Measurements from ENCODE around the gene IL20RA. TPM values are rescaled to one million over a fixed set of nuclear protein-coding genes. Genes with fewer than 3 reads are reported as not detected.

Gene IL20RA, protein sequence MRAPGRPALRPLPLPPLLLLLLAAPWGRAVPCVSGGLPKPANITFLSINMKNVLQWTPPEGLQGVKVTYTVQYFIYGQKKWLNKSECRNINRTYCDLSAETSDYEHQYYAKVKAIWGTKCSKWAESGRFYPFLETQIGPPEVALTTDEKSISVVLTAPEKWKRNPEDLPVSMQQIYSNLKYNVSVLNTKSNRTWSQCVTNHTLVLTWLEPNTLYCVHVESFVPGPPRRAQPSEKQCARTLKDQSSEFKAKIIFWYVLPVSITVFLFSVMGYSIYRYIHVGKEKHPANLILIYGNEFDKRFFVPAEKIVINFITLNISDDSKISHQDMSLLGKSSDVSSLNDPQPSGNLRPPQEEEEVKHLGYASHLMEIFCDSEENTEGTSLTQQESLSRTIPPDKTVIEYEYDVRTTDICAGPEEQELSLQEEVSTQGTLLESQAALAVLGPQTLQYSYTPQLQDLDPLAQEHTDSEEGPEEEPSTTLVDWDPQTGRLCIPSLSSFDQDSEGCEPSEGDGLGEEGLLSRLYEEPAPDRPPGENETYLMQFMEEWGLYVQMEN
- total RNA-seq, result 1 to 10 TPM; 2.0 to 3.3 (median 2.3) TPM

- ATAC-seq, result peak; percentile 67
- WGBS, 2 donors (ENCODE audit: low coverage in 1 of 2), result 91 to 93% methylated on average over 5 to 8 of the region's 83 CpGs
- H3K4me1 ChIP-seq, result peaks cover 0 to 6% (median 0%) of the 10 kb centered on the region in 3 donors
- H3K4me3 ChIP-seq, result peak within 1 kb of the TSS; percentile 61 to 84
- no peak for TF ChIP-seq POLR2A (IDR thresholded peaks at IDR 0.05)
- peak in 1 of 4 experiments; percentile 3 for TF ChIP-seq CTCF (IDR thresholded peaks at IDR 0.05)
- no peak for TF ChIP-seq POLR2AphosphoS5 (IDR thresholded peaks at IDR 0.05)
- H3K36me3 ChIP-seq, result no peaks in the 10 kb centered on the region
- H3K27ac ChIP-seq, result peak within 1 kb of the TSS in 3 of 4 donors; percentile 57 to 78 (median 65)
- H3K27me3 ChIP-seq, result peaks cover 23% of the 10 kb centered on the region
- H3K9me3 ChIP-seq, result no peaks in the 10 kb centered on the region
These were observed at the start of gene IL20RA for GRCh38 chr6:137044366-137045221. IL20RA (minus strand) TSS chr6:137044965; CDS start chr6:137044728, 237 bp downstream.

GRCh38 chr6:137093183-137094069 is 48.7 kb upstream of the IL20RA start:
- TF ChIP-seq POLR2AphosphoS5 (IDR thresholded peaks at IDR 0.05) (no peak), CTCF (IDR thresholded peaks at IDR 0.05) (no peak), EP300 (IDR thresholded peaks at IDR 0.05) (no peak), POLR2A (IDR thresholded peaks at IDR 0.05) (no peak)
- no peak for ATAC-seq
- Histone ChIP-seq H3K27me3 (peaks cover 10% of the 10 kb centered on the region), H3K4me3 (no peak overlapping the region), H3K36me3 (no peaks in the 10 kb centered on the region), H3K9me3 (no peaks in the 10 kb centered on the region), H3K27ac (no peak overlapping the region), H3K4me1 (peaks cover 0 to 7% (median 0%) of the 10 kb centered on the region in 3 donors)
- WGBS, 2 donors (ENCODE audit: low coverage in 1 of 2), result 71 to 73% methylated on average over 6 of the region's 6 CpGs

GRCh38 chr6:137092018-137092417 is 47.3 kb upstream of the IL20RA start:
- no peak overlapping the region for H3K4me3 ChIP-seq
- H3K9me3 ChIP-seq, result no peaks in the 10 kb centered on the region
- WGBS, 2 donors (ENCODE audit: low coverage in 1 of 2), result no CpG with 5 or more reads among the region's 1 CpG
- peaks cover 0 to 7% (median 0%) of the 10 kb centered on the region in 3 donors for H3K4me1 ChIP-seq
- peaks cover 10% of the 10 kb centered on the region for H3K27me3 ChIP-seq
- no peaks in the 10 kb centered on the region for H3K36me3 ChIP-seq
- TF ChIP-seq EP300 (IDR thresholded peaks at IDR 0.05), result no peak
- no peak for TF ChIP-seq POLR2A (IDR thresholded peaks at IDR 0.05)
- TF ChIP-seq CTCF (IDR thresholded peaks at IDR 0.05), result no peak
- TF ChIP-seq POLR2AphosphoS5 (IDR thresholded peaks at IDR 0.05), result no peak
- H3K27ac ChIP-seq, result no peak overlapping the region
- no peak for ATAC-seq

DNA sequence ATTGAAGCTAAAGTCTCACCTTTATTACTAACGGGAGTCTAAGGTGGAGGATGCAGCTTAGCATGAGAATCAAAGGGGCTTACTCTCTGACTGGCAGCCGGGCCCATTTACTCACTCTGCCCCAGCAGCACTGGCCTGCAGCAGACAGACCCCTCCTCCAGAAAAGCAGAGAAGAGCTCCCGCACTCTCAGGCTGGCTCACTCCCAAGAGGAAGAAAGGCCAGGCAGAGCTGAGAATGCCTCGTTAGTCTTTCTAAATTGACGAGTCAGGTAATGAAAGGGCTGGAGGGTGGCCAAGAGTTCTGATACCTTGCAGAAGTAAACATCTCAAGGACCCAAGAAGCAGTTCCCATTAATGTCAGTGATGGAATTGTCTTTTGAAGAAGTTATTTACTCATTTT is 44.5 kb upstream of the IL20RA start:
- 40 to 43% methylated on average over 3 to 5 of the region's 5 CpGs for WGBS, 2 donors (ENCODE audit: low coverage in 1 of 2)
- Histone ChIP-seq H3K9me3 (no peaks in the 10 kb centered on the region), H3K4me1 (peaks cover 0 to 2% (median 0%) of the 10 kb centered on the region in 3 donors), H3K27me3 (peaks cover 10% of the 10 kb centered on the region), H3K36me3 (no peaks in the 10 kb centered on the region), H3K4me3 (no peak overlapping the region), H3K27ac (no peak overlapping the region)
- TF ChIP-seq POLR2AphosphoS5 (IDR thresholded peaks at IDR 0.05), result no peak
- TF ChIP-seq CTCF (IDR thresholded peaks at IDR 0.05), result no peak
- TF ChIP-seq POLR2A (IDR thresholded peaks at IDR 0.05), result no peak
- no peak for TF ChIP-seq EP300 (IDR thresholded peaks at IDR 0.05)
- ATAC-seq, result no peak
